LHCN-M2 (cell line): ENCODE measurements around the gene PTPRH. TPM values are rescaled to one million over a fixed set of nuclear protein-coding genes. Genes with fewer than 3 reads are reported as not detected.
"Not testable (repeated sequence)": the region's sequence is repeated elsewhere in the genome, so short reads cannot be mapped to it uniquely, and the experiment has no call there.

ENCODE experiments used
- DNase-seq: peaks from one replicate; pipeline ENCODE4 v3.0.0-alpha.2; 2012; ENCODE audit warnings: low read depth
- total RNA-seq: library from RNA; depleted of rRNA; stranded (reverse); fragments of >200 nt; gene quantifications from 2 replicates; pipeline ENCODE4 v1.2.3, GENCODE V29; 2014

PTPRH gene
- total RNA-seq, 1 experiment from 2014 or later, result 0.29 TPM

DNA sequence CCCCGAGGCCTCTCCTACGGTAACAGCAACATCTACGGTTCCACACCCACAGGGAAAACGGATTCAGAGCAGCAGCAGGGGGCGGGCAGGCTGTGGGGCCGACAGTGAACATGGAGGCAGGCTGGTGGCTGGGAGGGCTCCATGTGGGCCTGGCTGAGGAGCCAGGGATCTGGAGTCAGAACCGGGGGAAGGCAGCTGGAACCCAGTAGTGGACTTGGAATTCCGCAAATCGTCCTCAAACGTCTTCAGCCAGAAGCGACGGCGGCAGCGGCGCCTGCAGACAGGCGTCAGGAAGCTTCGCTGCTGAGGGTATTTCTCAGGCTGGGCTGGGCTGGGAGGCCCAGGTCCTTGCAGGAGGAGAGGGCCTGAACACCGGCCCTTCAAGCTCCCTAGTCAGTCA lies 17.5 kb upstream of the PTPRH start:
- no peak for DNase-seq

DNA sequence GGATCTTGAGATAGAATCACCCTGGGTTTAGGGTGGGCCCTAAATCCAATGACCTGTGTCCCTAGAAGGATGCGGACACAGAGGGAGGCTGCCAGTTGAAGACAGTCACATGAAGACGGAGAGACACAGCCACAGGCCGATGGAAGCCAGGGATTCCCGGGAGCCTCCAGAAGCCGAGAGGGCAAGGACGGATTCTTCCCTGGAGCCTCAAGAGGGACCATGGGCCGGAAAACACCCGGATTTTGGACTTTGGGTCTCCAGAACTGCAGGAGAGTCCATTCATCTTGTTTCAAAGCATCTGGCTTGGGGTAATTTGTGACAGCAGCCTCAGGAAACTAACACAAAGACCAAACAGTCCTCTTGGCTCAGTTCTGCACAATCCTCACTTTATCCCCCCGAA lies 17.0 kb upstream of the PTPRH start:
- DNase-seq, result no peak

DNA sequence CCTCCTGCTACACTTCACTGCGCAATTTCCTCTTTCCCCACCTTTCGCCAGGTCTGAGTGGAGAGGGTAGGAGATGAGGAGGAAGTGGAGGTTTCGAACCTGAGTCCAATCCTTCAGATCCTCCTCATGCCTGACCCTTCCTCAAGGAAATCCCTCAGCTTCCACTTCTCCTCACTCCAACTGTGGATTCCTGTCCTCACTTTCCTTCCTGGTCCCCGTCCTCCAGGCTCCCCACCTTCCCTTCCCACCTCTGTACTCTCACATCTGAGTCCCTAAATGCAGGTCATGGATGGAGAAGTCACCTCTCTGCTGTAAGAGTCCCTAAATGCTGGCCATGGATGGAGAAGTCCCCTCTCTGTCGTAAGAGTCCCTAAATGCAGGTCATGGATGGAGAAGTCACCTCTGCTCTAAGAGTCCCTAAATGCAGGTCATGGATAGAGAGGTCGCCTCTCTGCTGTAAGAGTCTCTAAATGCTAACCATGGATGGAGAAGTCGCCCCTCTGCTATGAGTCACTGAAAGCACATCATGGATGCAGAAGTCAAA lies 16.2 kb upstream of the PTPRH start:
- no peak for DNase-seq

GRCh38 chr19:55224679-55225414 lies 15.5 kb upstream of the PTPRH start:
- not testable (repeated sequence) for DNase-seq

DNA sequence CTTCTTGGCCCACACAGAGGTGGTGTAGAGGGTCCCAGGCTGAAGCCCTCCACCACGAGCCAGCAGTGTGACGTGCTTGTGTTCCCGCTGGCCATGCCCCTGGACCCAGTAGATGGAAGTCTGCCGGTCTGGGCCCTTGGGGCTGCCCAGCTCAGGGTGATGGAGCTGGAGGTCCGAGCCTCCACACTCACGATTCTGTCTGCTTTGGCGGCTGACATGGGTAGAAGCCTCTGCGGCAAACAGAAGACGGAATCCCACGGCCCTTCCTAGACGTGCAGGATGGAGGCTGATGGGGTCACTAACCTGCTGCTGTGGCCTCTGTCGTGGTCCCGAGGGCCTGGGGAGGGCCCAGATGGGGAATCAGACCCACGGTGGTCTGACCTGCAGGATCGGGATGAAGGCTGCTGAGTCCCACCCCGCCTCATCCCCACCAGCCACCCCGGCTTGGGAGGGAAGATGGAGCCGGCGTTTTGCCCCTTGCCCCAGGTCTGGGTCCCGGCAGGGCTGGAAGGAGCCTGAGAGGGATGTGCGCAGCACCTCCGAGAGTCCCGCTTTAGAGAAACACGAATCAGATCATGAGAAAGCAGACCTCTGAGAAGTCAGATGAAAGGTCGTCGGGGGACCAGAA lies 14.9 kb upstream of the PTPRH start:
- no peak for DNase-seq

DNA sequence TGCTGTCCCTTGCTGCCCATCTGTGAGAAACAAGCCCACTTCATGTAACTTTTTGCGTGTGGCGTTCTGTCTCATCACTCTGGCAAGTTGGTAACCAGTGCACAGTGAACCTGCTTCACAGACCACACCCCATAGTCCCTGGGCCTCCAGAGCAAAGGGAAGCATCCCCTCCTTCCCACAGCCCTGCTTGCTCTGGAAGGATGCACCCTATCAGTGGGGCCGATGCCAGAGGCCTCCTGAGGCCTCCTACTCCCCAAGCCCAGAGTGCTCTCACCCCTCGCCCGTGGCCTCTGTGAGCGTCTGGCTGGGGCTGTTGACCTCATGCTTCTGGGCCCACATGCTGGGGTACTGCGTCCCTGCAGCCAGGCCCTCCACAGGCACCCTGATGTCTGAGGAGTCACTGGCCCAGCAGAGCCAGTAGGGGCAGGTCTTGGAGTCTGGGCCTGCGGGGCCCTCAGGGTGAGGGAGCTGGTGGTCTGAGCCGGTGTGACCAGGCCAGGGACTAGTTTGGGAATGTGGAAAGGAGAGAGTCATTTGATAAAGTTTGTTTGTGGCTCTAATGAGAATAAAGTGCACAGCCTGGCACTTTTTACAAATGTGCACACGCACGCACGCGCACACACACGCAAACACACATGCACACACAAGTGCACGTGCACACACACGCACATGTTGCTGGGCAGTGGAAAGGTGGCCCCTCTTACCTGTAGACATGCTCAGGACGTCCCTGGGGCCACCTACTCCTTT lies 14.2 kb upstream of the PTPRH start:
- DNase-seq, result no peak

DNA sequence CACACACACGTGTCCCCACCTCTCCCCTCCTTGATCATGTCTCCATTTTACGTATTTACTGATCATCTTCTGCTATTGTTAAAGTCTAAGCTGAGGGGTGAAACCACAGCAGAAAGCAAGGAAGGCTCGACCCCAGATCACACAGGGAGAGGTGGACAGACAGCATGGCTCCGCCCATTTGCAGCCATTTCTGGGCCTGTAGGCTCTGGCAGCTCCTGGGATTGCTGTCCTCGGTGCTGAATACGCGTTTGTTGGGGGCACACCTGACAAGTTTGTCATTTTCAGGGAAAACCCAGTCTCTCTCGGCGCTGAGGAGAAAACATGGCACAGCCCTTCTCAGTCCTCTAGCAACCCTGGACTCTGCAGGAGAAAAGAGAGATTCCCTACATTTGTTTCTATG lies 11.2 kb upstream of the PTPRH start:
- DNase-seq, result no peak

- DNase-seq, result peak; percentile 99
Measured at GRCh38 chr19:55216461-55217198, 7.3 kb upstream of the PTPRH start.

DNA sequence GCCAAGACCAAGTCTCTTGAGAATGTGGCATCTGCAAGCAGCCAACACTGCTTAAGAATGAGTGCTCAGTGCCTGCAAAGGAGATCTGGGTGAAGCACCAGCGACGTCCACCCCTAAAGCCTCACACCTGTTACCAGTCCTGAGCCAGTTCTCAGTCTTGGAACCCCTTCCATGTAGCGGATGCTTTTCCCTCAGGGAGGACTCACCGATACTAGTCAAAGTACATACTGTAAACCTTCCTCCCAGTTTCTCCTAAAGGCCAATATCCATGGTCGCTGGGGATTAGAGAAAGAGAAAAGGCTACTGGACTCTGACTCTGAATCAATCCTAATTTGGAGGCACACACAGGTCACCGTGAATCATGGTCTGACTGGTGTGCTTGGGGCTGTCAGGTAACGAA lies 4.2 kb upstream of the PTPRH start:
- no peak for DNase-seq

DNA sequence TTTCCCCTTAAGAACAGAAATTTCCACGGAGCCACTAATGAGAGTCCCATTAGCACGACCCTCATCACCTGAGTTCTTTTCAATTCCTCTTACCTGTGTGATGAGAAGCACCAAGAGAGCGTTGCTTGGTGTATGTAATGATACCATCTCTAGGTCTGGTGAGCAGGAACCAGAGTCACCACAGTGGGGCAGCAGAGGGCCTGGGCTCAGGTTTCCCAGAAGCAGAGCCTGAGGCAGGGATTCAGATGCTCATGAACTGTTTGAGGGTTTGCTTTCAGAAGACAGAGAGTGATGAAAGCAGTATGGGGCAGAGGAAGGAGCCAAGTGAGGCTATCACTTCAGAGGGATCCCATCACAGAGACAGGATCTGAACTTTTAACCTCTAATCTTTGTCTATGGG lies 3.1 kb upstream of the PTPRH start:
- DNase-seq, result no peak

GRCh38 chr19:55209693-55210472 lies 582 bp upstream of the PTPRH start:
- DNase-seq, result peak; percentile 87

DNA sequence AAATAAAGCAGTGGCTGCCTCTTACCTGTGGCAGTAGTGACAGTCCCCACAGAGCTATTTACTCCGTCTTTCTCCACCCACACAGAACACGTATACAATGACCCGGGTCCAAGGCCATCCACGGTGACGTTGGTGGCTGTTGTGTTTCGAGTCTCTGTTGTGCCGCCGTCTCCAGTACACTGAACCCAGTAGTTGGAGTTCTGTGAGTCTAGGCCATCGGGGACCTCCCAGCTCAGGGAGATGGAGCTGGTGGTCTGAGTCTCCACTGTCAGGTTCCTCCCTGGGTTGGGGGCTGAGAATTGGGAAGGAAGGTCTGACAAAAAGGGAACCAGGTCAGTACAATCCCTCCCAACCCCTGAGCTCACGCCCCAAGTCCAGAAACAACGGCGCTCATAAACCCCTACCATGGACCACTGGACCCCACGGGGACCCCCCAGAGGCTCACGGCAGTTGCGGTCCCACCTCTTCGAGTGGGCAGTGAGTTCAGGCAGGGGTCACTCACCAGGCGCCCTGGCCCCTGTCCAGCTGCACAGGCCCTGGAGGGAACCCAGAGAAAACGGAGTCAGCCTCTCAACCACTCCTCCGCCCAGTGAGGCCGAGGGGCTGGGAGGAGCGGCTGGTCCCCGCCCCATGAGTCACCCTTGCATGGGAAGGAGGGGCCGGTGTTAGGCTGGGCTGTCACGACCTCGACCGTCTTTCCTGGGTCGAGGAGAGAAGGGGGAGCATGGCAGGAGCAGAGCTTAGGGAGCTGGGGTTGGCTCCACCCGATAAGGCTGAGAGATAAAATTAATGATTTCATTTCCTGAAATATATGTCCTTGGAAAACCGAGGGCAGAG lies 2.4 kb downstream of the PTPRH start:
- DNase-seq, result peak; percentile 81

DNA sequence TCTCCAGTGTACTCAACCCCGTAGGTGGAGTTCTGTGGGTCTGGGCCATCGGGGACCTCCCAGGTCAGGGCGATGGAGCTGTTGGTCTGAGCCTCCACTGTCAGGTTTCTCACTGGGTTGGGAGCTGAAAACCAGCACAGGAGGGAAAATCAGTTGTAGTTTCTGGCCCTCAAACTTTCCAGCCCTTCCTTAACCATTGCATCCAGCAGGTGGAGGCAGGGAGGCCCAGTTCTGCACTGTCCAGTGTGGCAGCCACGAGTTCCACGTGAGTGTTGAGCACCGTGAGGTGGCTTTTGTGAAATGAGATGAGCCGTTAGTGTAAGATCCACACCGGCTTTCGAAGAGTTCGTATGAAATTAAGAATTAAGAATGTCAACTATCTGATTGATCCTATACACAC lies 7.1 kb downstream of the PTPRH start:
- not testable (repeated sequence) for DNase-seq

- DNase-seq, result no peak
Measured at GRCh38 chr19:55199620-55200204, 9.6 kb downstream of the PTPRH start.

GRCh38 chr19:55198651-55199050 lies 10.7 kb downstream of the PTPRH start:
- DNase-seq, result no peak

- DNase-seq, result no peak
Measured at GRCh38 chr19:55197528-55197927, 11.8 kb downstream of the PTPRH start.

- no peak for DNase-seq
Measured at GRCh38 chr19:55196803-55197202, 12.5 kb downstream of the PTPRH start.

GRCh38 chr19:55193481-55193880 lies 15.8 kb downstream of the PTPRH start:
- no peak for DNase-seq

DNA sequence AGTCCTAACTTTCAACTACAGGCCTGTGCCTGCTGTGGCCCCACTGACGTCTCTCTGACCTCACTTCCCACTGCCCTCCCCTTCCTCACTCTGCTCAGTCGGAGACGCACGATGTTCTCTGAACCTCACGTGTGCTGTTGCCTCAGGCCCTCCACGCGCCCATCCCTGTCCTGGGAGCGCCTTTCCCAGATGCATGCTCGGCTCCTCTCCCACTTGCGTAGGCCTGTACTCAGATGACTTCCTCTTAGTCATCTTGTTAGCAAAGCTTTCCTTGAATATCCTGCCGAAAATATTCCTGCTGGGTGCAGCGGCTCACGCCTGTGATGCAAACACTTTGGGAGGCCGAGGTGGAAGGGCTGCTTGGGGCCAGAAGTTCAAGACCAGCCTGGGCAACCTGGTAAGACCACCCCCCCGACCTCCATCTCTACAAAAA lies 19.9 kb downstream of the PTPRH start:
- DNase-seq, result peak; percentile 75

- no peak for DNase-seq
Measured at GRCh38 chr19:55188625-55189024, 20.7 kb downstream of the PTPRH start.
